ENCODE results near the gene ADAMTS19. TPM values are rescaled to one million over a fixed set of nuclear protein-coding genes. Genes with fewer than 3 reads are reported as not detected.
"Not testable (repeated sequence)": the region's sequence is repeated elsewhere in the genome, so short reads cannot be mapped to it uniquely, and the experiment has no call there.

The ADAMTS19 gene
- total RNA-seq, 1 donor from 2014 or later: not detected

GRCh38 chr5:129477532-129477931 lies 17.4 kb downstream of the ADAMTS19 start:
- no peak for ATAC-seq

- ATAC-seq: no peak
Observed at GRCh38 chr5:129481161-129481560, 21.1 kb downstream of the ADAMTS19 start.

DNA sequence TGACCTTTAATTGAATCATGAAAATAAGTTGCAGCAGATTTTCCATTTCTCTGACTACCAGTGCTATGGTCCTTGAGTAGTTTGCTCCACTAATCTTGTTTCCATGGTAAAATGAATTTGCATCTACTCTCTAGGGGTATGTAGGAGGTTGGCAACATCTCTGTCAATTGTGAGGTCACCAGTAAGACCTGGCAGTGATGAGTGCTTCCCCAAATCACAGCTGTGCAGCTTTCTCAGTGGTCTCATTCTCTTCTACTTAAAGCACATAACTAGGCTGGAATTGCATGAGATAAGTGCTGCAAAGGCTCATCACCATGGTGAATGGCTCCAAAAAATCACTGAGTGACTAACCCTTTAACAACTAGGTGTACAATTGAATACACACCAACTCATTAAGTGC lies 36.3 kb downstream of the ADAMTS19 start:
- no peak for ATAC-seq

- no peak for ATAC-seq
Observed at GRCh38 chr5:129496864-129497595, 36.9 kb downstream of the ADAMTS19 start.

DNA sequence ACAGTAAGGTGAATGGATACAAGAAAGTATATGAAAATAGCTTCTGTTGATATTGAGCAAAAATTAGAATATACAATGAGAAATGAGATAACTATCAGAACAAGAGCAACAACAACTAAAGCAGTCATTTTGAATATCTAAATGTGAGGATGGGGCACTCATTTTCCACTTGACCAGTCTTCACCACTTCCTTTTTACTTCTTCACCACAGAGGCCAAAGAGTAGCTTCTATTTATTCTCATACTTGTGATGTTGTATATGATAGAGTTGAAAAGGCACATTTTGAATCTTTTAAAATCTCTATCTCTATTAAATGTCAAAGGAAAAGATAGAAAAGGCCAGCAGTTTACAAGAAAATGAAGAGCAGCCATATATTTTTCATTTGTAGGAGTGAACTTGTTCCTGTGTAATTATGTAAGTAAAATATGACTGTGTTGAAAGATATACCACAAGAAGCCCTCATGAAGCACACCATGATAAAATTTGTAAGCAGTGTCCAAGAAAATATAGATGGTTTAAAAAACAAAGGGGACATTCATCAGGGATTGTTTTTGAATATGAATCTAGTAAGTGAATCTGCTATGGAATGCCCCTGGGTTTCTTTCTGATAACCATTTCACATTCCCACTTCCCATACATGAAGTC lies 39.2 kb downstream of the ADAMTS19 start:
- no peak for ATAC-seq

GRCh38 chr5:129500101-129500500 lies 40.0 kb downstream of the ADAMTS19 start:
- no peak for ATAC-seq

GRCh38 chr5:129506086-129506485 lies 46.0 kb downstream of the ADAMTS19 start:
- no peak for ATAC-seq

DNA sequence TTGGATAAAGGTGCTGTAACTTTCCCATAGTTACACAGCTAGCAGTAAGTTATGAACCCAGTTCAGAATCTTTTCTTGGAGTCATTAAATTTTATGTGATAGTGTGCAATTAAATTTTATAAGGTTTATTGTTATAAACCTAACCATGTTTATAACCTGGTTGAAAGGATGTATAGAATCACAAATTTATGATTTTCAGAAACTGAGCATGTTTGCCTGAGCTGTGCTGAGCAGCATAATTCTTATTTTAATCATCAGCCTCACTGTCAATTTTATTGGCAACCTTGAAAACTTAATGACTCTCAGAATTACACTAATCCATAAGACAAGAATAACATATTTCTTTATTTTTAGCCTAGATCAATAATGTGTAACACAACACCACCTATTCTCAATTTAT lies 46.9 kb downstream of the ADAMTS19 start:
- ATAC-seq: no peak

DNA sequence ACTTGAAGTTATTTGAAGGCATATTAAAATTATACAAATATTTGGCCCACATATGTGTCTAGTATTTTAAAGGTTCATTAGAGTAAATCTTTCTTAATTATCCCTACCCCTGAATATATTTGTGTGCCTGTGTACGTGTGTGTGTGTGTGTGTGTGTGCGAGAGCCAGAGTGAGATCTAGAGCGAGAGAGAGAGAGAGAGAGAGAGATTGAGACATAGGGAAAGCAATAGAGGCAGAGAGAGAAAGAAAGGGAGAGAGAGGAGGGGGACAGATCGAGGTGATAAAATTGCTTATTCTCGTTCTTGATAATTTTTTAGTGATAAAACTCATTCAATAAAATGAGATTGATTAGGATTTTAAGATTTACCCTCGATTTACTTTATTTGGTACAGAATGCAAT lies 47.4 kb downstream of the ADAMTS19 start:
- no peak for ATAC-seq

DNA sequence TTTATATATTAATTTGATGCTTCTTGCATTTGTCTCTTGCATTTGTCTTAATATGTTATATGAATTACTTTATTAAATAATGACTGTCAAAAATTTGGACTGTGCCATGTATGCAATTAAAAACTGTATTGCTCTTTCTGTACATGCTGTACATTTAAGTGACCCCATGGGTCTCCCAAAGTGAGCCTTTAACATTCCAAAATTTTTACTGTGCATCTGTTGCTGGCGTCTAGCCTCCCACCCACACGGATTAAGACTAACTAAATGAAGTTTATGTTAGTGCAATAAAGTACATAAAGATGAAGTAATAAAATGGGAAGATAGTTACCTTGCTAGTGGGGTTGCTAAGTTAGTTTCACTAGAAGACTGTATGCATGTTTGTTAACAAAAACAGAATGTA lies 48.5 kb downstream of the ADAMTS19 start:
- ATAC-seq: no peak

DNA sequence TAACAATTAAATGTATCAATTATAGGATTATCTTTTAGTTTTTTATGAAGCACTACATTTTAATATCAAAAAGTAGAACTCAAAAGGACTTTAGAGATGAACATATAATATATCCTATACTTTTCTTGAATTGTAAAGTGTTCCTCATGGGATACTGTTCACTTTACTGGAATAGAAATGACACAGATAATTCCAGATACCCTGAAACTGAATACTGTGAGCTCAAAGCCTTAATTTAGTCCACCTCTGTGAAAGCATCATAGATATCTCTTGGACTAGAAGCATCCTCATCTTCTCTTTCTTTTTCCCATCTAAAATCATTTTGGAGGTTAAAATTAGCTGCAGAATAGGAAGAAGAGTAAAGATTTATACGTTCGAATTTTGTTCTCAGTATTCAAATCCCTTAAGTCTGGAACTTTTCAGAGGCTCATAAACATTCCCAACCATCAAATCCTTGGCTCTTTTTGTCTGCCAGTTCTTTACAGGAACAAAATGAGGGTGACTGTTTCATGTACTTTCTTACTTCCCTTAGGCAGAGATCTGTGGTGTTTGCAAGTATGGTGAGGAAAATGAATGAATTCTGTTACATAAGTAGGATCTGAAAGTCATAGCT lies 49.4 kb downstream of the ADAMTS19 start:
- ATAC-seq: no peak

- no peak for ATAC-seq
Observed at GRCh38 chr5:129511291-129511690, 51.2 kb downstream of the ADAMTS19 start.

DNA sequence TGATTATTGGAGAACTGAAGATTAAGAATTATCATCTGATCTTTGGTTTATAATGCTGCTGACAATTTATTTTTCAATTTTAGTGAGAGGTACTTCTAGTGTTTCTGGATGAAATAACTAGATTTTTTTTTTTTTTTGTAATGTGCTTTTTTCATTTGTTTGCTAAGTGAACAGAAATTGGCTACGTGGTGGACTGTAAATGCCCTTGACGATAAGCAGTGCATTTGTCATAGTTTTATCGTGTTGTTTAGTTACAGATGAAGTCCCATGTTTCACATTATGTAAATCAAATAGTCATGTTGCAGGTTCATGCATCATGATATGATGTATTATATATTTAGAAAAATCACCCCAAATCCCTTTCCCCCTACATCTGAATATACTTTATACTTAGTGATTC lies 81.0 kb downstream of the ADAMTS19 start:
- ATAC-seq: no peak

DNA sequence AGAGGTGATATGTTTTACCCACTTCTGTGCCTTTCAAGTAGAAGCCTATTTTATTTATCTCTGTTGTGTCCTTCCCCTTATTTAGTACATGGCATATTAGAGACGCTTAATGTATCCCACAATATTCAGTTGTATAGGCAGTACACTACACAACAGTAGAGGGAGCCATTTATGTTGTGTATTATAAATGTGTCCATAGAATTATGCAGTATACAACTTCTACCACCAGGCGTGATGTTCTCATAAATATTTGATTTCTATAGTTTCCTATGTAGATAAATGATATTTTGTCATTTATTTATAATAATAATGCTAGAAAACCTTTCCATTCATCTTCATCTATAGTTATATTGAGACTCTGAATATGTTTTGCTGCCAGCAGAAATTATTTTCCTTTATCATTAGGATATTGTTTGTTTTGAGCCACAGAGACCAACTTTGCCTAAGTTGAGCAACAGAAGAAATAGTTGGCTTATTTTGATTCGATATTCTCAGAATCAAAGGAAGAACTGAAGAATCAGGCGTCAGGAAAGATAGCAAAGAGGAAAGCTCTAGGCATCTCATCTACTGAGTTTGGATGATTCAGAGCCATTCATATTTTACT lies 81.7 kb downstream of the ADAMTS19 start:
- ATAC-seq: peak; percentile 46

DNA sequence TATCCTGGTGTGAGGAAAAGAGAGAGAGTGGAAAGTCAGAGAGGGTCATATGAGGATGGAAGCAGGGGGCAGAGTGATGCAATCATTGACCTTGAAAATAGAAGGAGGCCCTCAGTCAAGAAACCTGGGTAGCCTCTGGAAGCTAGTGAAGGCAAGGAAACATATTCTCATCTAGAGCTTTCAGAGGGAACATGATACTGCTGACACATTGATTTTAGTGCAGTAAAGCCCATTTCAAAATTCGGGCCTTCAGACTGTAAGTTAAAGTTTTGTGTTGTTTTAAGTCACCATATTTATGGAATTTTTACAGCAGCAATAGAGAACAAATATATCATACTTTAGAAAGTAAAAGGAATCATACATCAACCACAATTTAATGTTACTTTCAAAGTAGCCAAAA lies 87.0 kb downstream of the ADAMTS19 start:
- no peak for ATAC-seq

DNA sequence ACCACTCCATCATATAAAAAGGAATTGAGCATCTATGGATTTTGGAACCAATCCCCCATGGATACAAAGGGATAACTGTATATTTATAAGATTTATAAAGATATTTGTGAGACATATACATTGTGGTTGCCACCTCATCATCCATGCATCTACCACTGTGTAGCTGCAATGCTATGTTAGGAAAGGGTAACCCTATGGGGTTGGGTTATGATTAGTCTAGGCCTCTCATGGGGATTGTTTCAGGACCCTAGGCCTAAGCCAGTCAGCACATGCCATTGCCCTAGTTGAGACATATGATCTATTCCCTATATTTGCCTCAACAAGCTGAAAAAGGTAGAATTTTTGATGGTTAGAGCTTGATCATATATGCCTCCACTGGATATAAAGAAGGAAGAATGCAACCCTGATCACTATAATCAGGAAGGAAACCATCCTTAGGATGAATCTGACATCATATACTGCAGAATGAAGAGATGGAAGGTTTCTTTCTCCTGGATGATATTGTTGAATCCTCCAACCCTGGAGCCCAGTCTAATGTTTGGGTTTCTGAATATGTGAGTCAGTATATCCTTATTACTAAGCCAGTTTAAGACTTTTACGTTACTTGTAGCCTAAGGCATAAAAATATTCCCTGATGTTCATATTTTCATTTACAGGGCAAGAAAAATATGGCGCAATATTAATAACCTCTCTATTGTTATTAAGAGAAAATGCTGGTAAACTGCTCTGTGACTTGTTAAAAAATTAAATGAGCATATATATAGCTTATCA lies 94.2 kb downstream of the ADAMTS19 start:
- ATAC-seq: no peak

GRCh38 chr5:129563585-129563984 lies 103.5 kb downstream of the ADAMTS19 start:
- ATAC-seq: no peak

GRCh38 chr5:129569295-129569694 lies 109.2 kb downstream of the ADAMTS19 start:
- ATAC-seq: no peak

DNA sequence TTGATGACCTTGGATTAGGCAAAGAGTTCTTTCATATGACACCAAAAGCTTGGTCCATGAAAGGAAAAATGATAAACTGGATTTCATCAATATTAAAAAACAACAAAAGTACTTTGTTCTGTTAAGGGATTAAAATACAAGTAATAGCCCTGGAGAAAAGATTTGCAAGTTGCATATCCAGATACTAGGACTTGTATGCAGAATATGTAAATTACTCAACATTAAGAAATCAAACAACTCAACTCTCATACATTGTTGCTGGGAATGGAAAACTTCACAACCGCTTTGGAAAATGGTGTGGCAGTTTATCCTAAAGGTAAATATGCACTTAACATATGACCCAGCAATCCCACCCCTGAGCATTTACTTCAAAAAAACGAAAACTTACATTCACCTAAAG lies 112.0 kb downstream of the ADAMTS19 start:
- ATAC-seq: no peak

DNA sequence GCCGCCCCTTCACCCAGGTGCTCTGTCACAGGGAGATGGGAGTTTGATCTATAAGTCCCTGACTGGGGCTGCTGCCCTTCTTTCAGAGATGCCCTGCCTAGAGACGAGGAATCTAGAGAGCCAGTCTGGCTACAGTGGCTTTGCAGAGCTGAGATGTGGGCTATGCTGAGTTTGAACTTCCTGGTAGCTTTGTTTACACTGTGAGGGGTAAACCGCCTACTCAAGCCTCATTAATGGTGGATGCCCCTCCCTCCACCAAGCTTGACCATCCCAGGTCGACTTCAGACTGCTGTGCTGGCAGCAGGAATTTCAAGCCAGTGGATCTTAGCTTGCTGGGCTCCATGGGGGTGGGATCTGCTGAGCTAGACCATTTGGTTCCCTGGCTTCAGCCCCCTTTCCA lies 124.4 kb downstream of the ADAMTS19 start:
- not testable (repeated sequence) for ATAC-seq

- no peak for ATAC-seq
Observed at GRCh38 chr5:129591508-129592160, 131.5 kb downstream of the ADAMTS19 start.

GRCh38 chr5:129593525-129593924 lies 133.4 kb downstream of the ADAMTS19 start:
- no peak for ATAC-seq

All from esophagus mucosa (tissue), 1 donor.